ENCODE results near the gene MAP3K8. TPM values are rescaled to one million over a fixed set of nuclear protein-coding genes. Genes with fewer than 3 reads are reported as not detected.

Gene MAP3K8
- total RNA-seq, 4 donors from 2014 or later: 3.2 to 5.3 (median 4.2) TPM

DNA sequence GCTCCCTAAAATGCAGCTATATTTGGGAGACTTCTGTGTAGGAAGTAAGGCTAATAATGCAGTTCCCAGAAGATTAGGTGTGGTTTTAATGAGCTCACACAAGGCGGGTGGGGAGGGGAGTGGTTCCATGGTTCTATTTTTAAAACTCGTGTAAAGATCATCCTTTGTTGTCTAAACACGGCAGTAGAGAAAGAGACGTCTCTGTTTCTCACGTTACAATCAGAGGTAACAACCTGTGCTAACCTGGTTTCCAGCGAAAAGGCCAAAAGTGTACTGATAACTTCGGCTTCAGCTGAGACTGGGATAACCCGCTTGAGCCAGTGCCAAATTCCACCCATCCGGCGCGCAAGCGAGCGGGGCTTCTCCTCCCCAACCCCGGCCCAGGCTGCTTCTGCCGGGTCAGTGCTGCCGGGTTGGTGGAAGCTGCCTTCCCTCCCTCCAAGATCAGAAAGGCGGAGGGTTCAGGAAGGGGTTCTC is 2.5 kb upstream of the MAP3K8 start:
- DNase-seq (no peak), ATAC-seq (no peak)
- intact Hi-C loops (cut with DNase I; ENCODE audit: low total_unique reads) (loop anchor here (10.0 kb wide), 1 partner anchor 427 kb away; no protein-coding TSS in a partner anchor), in situ Hi-C loops (cut with MboI; ENCODE audit: low sequenced_read_pairs in 4 of 4) (no loop called here)
- peak overlapping the region; percentile 22 to 33 (median 28) for H3K4me3 ChIP-seq
- H3K27me3 ChIP-seq: no peaks in the 10 kb centered on the region
- H3K9me3 ChIP-seq: no peaks in the 10 kb centered on the region
- peak overlapping the region; percentile 94 to 98 (median 97) for H3K27ac ChIP-seq
- TF ChIP-seq, protein P1, sequence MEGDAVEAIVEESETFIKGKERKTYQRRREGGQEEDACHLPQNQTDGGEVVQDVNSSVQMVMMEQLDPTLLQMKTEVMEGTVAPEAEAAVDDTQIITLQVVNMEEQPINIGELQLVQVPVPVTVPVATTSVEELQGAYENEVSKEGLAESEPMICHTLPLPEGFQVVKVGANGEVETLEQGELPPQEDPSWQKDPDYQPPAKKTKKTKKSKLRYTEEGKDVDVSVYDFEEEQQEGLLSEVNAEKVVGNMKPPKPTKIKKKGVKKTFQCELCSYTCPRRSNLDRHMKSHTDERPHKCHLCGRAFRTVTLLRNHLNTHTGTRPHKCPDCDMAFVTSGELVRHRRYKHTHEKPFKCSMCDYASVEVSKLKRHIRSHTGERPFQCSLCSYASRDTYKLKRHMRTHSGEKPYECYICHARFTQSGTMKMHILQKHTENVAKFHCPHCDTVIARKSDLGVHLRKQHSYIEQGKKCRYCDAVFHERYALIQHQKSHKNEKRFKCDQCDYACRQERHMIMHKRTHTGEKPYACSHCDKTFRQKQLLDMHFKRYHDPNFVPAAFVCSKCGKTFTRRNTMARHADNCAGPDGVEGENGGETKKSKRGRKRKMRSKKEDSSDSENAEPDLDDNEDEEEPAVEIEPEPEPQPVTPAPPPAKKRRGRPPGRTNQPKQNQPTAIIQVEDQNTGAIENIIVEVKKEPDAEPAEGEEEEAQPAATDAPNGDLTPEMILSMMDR (IDR thresholded peaks at IDR 0.05 in 4 of 5, conservative IDR thresholded peaks at IDR 0.05 in 1 of 5): no peak
- TF ChIP-seq POLR2A (IDR thresholded peaks at IDR 0.05): peak; percentile 14 to 30
- H3K4me1 ChIP-seq: peaks cover 14 to 26% of the 10 kb centered on the region in 2 donors
- no peaks in the 10 kb centered on the region for H3K36me3 ChIP-seq

DNA sequence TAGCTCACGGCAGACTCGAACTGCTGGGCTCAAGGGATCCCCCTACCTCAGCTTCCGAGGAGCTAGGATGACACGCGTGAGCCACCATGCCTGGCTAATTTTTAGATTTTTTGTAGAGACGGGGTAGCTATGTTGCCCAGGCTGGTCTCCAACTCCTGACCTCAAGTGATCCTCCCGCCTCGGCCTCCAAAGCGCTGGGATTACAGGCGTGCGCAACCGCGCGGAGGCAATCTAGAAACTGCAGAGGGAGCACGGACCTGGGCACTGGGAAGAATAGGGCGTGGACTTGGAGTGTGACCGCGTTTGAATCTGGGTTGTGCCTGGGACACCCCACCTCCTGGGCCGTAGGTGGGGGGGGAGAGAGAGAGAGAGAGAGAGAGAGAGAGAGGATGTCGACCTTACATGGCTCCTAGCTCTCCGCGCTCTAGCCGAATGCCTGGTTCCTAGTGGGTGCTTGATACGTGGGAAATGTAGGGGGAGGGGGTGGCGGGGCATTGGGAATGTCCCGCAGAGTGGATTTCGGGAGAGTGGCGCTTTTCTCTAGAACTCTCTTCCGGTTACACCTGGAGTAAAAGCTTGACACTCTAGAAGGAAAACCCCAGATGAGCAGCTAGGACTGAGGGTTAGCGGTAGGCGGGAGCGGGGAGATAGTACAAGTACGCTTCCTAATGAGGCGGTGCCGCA is 1.2 kb upstream of the MAP3K8 start:
- no peaks in the 10 kb centered on the region for H3K27me3 ChIP-seq
- peak overlapping the region; percentile 94 to 98 (median 97) for H3K27ac ChIP-seq
- no peaks in the 10 kb centered on the region for H3K36me3 ChIP-seq
- no peak for DNase-seq
- no peaks in the 10 kb centered on the region for H3K9me3 ChIP-seq
- TF ChIP-seq POLR2A (IDR thresholded peaks at IDR 0.05): no peak
- TF ChIP-seq, protein P1 (IDR thresholded peaks at IDR 0.05 in 4 of 5, conservative IDR thresholded peaks at IDR 0.05 in 1 of 5): no peak
- peak overlapping the region; percentile 85 to 96 (median 90) for H3K4me3 ChIP-seq
- H3K4me1 ChIP-seq: peaks cover 26 to 39% of the 10 kb centered on the region in 2 donors
- in situ Hi-C loops (cut with MboI; ENCODE audit: low sequenced_read_pairs in 4 of 4): no loop called here
- intact Hi-C loops (cut with DNase I; ENCODE audit: low total_unique reads): loop anchor here (10.0 kb wide), 1 partner anchor 428 kb away; no protein-coding TSS in a partner anchor
- peak; percentile 2 to 9 for ATAC-seq

DNA sequence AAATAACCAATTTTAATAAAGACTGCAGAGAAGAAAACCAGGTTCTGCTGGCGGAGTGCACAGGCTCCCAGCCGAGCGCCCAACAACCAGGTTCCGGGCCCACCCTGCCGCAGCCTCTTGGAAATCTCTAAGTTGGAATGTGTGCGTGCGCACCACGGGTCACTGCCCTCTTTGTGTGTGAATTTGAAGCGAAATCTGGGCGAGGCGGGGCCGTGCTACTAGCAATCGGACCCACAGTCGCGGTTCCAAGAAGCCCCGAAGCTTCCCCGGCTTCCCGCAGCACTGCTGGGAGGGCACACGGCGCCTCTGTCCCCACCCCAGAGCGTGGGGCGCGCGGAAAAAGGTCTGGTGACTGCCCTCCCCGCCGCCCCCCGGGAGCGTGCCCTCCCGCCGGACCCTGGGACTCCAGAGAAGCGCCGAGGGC is 666 bp upstream of the MAP3K8 start:
- H3K36me3 ChIP-seq: no peaks in the 10 kb centered on the region
- in situ Hi-C loops (cut with MboI; ENCODE audit: low sequenced_read_pairs in 4 of 4) (no loop called here), intact Hi-C loops (cut with DNase I; ENCODE audit: low total_unique reads) (loop anchor here (10.0 kb wide), 1 partner anchor 429 kb away; no protein-coding TSS in a partner anchor)
- H3K4me1 ChIP-seq: peaks cover 31 to 44% of the 10 kb centered on the region in 2 donors
- peak overlapping the region; percentile 85 to 96 (median 90) for H3K4me3 ChIP-seq
- DNase-seq: peak; percentile 49 to 71
- ATAC-seq: peak; percentile 31 to 33
- no peak for TF ChIP-seq POLR2A (IDR thresholded peaks at IDR 0.05)
- TF ChIP-seq, protein P1 (IDR thresholded peaks at IDR 0.05 in 4 of 5, conservative IDR thresholded peaks at IDR 0.05 in 1 of 5): no peak
- H3K27me3 ChIP-seq: no peaks in the 10 kb centered on the region
- no peaks in the 10 kb centered on the region for H3K9me3 ChIP-seq
- H3K27ac ChIP-seq: peak overlapping the region; percentile 94 to 98 (median 97)

DNA sequence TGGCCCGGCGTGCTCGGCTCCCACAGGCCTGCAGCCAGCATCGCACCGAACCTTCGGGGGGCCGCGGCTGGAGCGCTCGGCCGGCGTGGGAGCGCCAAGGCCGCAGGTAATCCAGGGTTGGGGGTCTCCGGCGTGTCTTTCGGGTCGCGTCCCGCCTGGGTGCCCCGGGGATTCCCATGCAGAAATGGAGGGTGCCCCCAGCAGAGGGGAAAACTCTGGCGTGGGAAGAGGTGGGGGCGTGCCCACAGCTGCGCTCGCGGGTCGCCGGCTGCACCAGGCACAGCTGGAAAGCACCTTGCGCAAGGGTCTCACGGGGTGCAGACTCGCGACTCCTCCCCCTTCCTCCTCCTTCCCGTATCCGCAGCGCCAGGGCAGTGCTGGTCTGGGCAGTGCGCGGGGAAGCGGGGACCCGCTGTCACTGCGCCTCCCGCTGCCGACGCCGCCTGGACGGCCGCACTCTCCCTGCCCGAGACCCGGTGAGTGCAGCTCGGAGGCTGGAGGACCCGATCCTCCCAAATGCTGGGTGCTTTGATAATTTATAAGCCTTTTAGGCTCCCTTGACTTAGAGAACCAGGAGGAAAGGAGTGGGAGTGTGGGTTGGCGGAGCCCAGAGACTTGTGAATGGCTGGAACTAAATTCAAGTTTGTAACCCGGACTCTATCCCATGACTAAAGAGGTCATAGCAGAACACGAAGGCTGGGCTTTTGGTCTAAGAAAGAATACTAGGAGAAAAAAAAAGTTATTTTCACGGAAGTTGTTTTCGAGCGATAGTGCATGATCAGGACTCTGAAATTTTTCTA is 489 bp downstream of the MAP3K8 start:
- Histone ChIP-seq H3K27me3 (no peaks in the 10 kb centered on the region), H3K36me3 (peaks cover 0 to 4% of the 10 kb centered on the region in 2 donors), H3K4me1 (peaks cover 43 to 56% of the 10 kb centered on the region in 2 donors), H3K4me3 (peak overlapping the region; percentile 85 to 96 (median 90)), H3K9me3 (no peaks in the 10 kb centered on the region), H3K27ac (peak overlapping the region; percentile 94 to 98 (median 97))
- in situ Hi-C loops (cut with MboI; ENCODE audit: low sequenced_read_pairs in 4 of 4): no loop called here
- peak; percentile 91 for DNase-seq
- intact Hi-C loops (cut with DNase I; ENCODE audit: low total_unique reads): loop anchor here (2.0 to 10.0 kb wide), 4 partner anchors 20 to 430 kb away; partner anchors contain the start of gene MTPAP
- peak; percentile 63 to 71 for ATAC-seq
- TF ChIP-seq POLR2A (IDR thresholded peaks at IDR 0.05): peak; percentile 96 to 97
- TF ChIP-seq, protein P1 (IDR thresholded peaks at IDR 0.05 in 4 of 5, conservative IDR thresholded peaks at IDR 0.05 in 1 of 5): peak in 1 of 5 experiments; percentile 20

All from gastrocnemius medialis (tissue), 4 donors.